Trophoblast cell (in vitro differentiated cells and primary cell): ENCODE data around the gene CEPT1.

Source experiments
- DNase-seq, 2 donors: peaks; one replicate each; pipeline ENCODE4 v3.0.0-alpha.2; 2016
- H2AFZ ChIP-seq: 2 replicates; pipeline ENCODE4 v1.6.1; 2013; ENCODE audit warnings: low read length, moderate library complexity, mild to moderate bottlenecking; ENCODE audit not compliant: insufficient read depth, poor library complexity
- H2AK5ac ChIP-seq: 2 replicates; pipeline ENCODE4 v1.6.1; 2013; ENCODE audit warnings: mild to moderate bottlenecking, low read length
- H2BK120ac ChIP-seq: 2 replicates; pipeline ENCODE4 v1.6.1; 2013; ENCODE audit warnings: low read length, mild to moderate bottlenecking, moderate library complexity; ENCODE audit not compliant: insufficient read depth, poor library complexity
- H2BK12ac ChIP-seq: 2 replicates; pipeline ENCODE4 v1.6.1; 2013; ENCODE audit warnings: mild to moderate bottlenecking, low read length, moderate library complexity
- H2BK5ac ChIP-seq: 2 replicates; pipeline ENCODE4 v1.6.1; 2013; ENCODE audit warnings: low read length, low read depth, moderate library complexity, mild to moderate bottlenecking; ENCODE audit not compliant: poor library complexity
- H3K14ac ChIP-seq: 2 replicates; pipeline ENCODE4 v1.6.1; 2013; ENCODE audit warnings: mild to moderate bottlenecking, low read length
- H3K18ac ChIP-seq: 2 replicates; pipeline ENCODE4 v1.6.1; 2013; ENCODE audit warnings: mild to moderate bottlenecking, low read length
- H3K23ac ChIP-seq: 2 replicates; pipeline ENCODE4 v1.6.1; 2013; ENCODE audit warnings: low read length
- H3K27ac ChIP-seq: 2 replicates; pipeline ENCODE4 v1.5.1; 2013; ENCODE audit warnings: low read depth, mild to moderate bottlenecking, inconsistent platforms, low read length, moderate library complexity
- H3K27me3 ChIP-seq: 2 replicates; pipeline ENCODE4 v1.6.1; 2013; ENCODE audit warnings: inconsistent platforms, mild to moderate bottlenecking, low read length, moderate library complexity; ENCODE audit not compliant: insufficient read depth
- H3K36me3 ChIP-seq, 2 experiments: 1 replicate in 1 of 2; 2 replicates in 1 of 2; pipeline ENCODE4 v1.6.1; 2013; ENCODE audit warnings: low read length in 2 of 2, mild to moderate bottlenecking in 2 of 2, moderate library complexity in 1 of 2; ENCODE audit not compliant: insufficient read depth in 2 of 2, control insufficient read depth in 1 of 2
- H3K4ac ChIP-seq: 2 replicates; pipeline ENCODE4 v1.6.1; 2013; ENCODE audit warnings: low read depth, mild to moderate bottlenecking, low read length, moderate library complexity
- H3K4me1 ChIP-seq, 2 experiments: 1 replicate in 1 of 2; 2 replicates in 1 of 2; pipeline ENCODE4 v1.6.1; 2013; ENCODE audit warnings: low read length in 2 of 2, mild to moderate bottlenecking in 2 of 2, moderate library complexity in 1 of 2; ENCODE audit not compliant: insufficient read depth in 2 of 2, control insufficient read depth in 1 of 2
- H3K4me2 ChIP-seq: 2 replicates; pipeline ENCODE4 v1.6.1; 2013; ENCODE audit warnings: inconsistent platforms, mild to moderate bottlenecking, low read length, moderate library complexity
- H3K4me3 ChIP-seq: 2 replicates; pipeline ENCODE4 v1.5.1; 2013; ENCODE audit warnings: mild to moderate bottlenecking, low read depth, low read length, inconsistent platforms
- H3K79me1 ChIP-seq: one replicate; pipeline ENCODE4 v1.6.1; 2013; ENCODE audit warnings: low read length
- H3K79me2 ChIP-seq: 2 replicates; pipeline ENCODE4 v1.6.1; 2013; ENCODE audit warnings: low read length, mild to moderate bottlenecking; ENCODE audit not compliant: control insufficient read depth, insufficient read depth, poor library complexity
- H3K9ac ChIP-seq: 2 replicates; pipeline ENCODE4 v1.6.1; 2013; ENCODE audit warnings: mild to moderate bottlenecking, low read length
- H3K9me3 ChIP-seq: 2 replicates; pipeline ENCODE4 v1.6.1; 2013; ENCODE audit warnings: low read depth, mild to moderate bottlenecking, control low read depth, inconsistent platforms, low read length; ENCODE audit not compliant: insufficient read depth
- H4K12ac ChIP-seq: 2 replicates; pipeline ENCODE4 v1.6.1; 2013; ENCODE audit warnings: low read depth, mild to moderate bottlenecking, low read length, moderate library complexity
- H4K8ac ChIP-seq: 2 replicates; pipeline ENCODE4 v1.6.1; 2013; ENCODE audit warnings: low read depth, mild to moderate bottlenecking, low read length, moderate library complexity
- H4K91ac ChIP-seq: one replicate; pipeline ENCODE4 v1.6.1; 2013; ENCODE audit warnings: low read depth, mild to moderate bottlenecking, low read length, moderate library complexity
- WGBS: extraction: QIAGEN DNeasy Blood & Tissue Kit; methylation state at CpG from one replicate; pipeline ENCODE4 v1.1.7; 2013; ENCODE audit warnings: missing lambda C conversion rate; ENCODE audit not compliant: insufficient read length, insufficient coverage; ENCODE audit errors: extremely low coverage; 5-methylcytosine and 5-hydroxymethylcytosine counted together

Gene CEPT1

DNA sequence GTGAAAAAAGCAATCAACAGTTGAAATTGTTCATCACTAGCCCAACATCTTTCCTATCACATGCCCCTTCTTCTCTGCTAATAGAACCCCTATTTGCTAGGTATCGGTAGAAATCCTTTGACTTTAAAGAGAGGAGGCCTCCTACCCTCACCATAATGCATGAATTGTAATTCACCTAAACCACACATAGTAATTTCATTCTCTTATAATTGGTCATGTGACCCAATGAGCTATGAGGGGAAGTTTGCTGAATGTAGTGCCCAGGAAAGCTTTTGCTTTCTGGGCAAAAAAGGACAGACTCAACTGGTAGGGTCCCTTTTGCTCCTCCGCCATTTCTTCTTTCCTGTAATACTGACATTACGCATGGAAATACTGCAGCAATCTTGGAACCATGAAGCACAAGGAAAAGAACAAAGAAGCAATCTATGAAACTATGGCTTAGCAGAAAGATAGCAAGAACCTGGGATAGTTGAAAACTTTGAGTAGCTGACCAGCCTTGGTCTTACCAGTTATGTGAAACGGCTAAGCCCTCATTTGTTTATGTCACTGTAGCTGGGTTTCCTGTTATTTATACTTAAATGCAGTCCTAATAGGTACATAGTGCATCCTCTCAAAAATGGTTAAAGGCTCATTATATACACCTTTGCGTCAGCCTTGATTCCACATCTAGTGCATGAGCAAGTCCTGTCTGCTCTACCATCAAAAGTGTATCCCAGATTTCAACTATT lies 77.3 kb downstream of the CEPT1 start:
- Histone ChIP-seq H3K14ac (no peak overlapping the region), H3K18ac (no peak overlapping the region), H2BK5ac (no peak overlapping the region), H2AFZ (no peak overlapping the region), H2BK120ac (no peak overlapping the region), H3K79me1 (peaks cover 45% of the 10 kb centered on the region), H3K79me2 (peaks cover 7% of the 10 kb centered on the region), H4K12ac (no peak overlapping the region), H3K4ac (no peak overlapping the region), H4K8ac (no peak overlapping the region), H4K91ac (no peak overlapping the region), H3K36me3 (no peaks in the 10 kb centered on the region), H3K4me1 (peaks cover 28 to 43% of the 10 kb centered on the region in 2 experiments), H3K27ac (no peak overlapping the region), H3K4me2 (no peak overlapping the region), H3K9me3 (no peaks in the 10 kb centered on the region), H2AK5ac (no peak overlapping the region), H2BK12ac (no peak overlapping the region), H3K4me3 (no peak overlapping the region), H3K9ac (no peak overlapping the region), H3K23ac (no peak overlapping the region), H3K27me3 (no peaks in the 10 kb centered on the region)
- WGBS: no CpG with 5 or more reads among the region's 5 CpGs
- DNase-seq: no peak

- no peak overlapping the region for H3K14ac ChIP-seq
- no peaks in the 10 kb centered on the region for H3K9me3 ChIP-seq
- no peak overlapping the region for H3K4me3 ChIP-seq
- peak overlapping the region; percentile 34 for H2BK5ac ChIP-seq
- H3K27ac ChIP-seq: no peak overlapping the region
- H3K4ac ChIP-seq: no peak overlapping the region
- H3K36me3 ChIP-seq: no peaks in the 10 kb centered on the region
- no CpG with 5 or more reads among the region's 8 CpGs for WGBS
- peaks cover 40% of the 10 kb centered on the region for H3K79me1 ChIP-seq
- peak overlapping the region; percentile 40 for H2BK12ac ChIP-seq
- no peaks in the 10 kb centered on the region for H3K27me3 ChIP-seq
- H3K18ac ChIP-seq: no peak overlapping the region
- peak overlapping the region; percentile 57 for H2BK120ac ChIP-seq
- peaks cover 20 to 35% of the 10 kb centered on the region in 2 experiments for H3K4me1 ChIP-seq
- no peak overlapping the region for H3K4me2 ChIP-seq
- H3K79me2 ChIP-seq: peaks cover 7% of the 10 kb centered on the region
- H4K91ac ChIP-seq: peak overlapping the region; percentile 66
- DNase-seq: no peak
- H4K12ac ChIP-seq: no peak overlapping the region
- H4K8ac ChIP-seq: no peak overlapping the region
- no peak overlapping the region for H3K9ac ChIP-seq
- no peak overlapping the region for H2AFZ ChIP-seq
- no peak overlapping the region for H2AK5ac ChIP-seq
- H3K23ac ChIP-seq: no peak overlapping the region
Measured at GRCh38 chr1:111218701-111219556, 78.9 kb downstream of the CEPT1 start.

DNA sequence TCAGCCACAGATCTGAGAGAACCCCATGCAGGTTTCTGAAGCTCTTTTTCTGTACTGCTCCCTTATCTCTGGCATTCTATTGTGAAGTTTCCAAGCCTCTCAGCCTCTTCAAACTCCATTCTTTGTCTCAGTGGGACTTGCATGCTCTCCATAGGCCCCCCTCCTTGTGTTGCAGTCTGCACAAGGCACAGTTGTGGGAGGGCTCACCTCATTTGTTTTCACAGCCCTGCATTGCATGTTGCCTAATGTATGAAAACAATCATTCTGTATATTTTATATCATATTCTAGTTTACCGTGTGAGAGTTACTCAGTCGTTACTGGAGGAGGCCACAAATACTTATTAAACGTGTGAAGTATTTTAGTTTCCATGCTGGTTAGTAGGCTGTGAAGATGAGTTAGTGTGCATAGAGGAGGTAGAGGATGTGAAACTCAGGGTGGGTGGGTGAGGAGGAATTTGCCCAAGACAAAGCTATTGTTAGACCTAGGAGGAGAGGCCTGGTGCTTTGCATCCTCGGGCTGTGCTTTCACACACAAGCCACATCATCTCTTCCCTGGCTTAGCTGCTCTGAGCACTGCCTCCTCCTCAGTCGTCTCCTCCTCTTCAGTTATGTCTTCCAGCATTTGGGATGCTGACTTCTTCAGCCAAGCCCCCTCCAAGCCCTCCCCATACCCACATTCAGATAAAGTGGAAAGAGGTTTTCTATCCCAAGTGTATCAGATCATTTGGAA lies 79.7 kb downstream of the CEPT1 start:
- Histone ChIP-seq H3K4ac (peak overlapping the region; percentile 30), H3K4me3 (no peak overlapping the region), H3K9me3 (no peaks in the 10 kb centered on the region), H3K4me2 (no peak overlapping the region), H2BK120ac (peak overlapping the region; percentile 57), H3K36me3 (no peaks in the 10 kb centered on the region), H3K23ac (no peak overlapping the region), H2AFZ (no peak overlapping the region), H2AK5ac (no peak overlapping the region), H3K79me2 (peaks cover 4% of the 10 kb centered on the region), H3K79me1 (peaks cover 35% of the 10 kb centered on the region), H2BK5ac (peak overlapping the region; percentile 10), H4K12ac (no peak overlapping the region), H3K18ac (no peak overlapping the region), H3K4me1 (peaks cover 14 to 28% of the 10 kb centered on the region in 2 experiments), H3K27me3 (no peaks in the 10 kb centered on the region), H3K9ac (no peak overlapping the region), H3K27ac (no peak overlapping the region), H2BK12ac (peak overlapping the region; percentile 40), H4K8ac (no peak overlapping the region), H3K14ac (peak overlapping the region; percentile 59), H4K91ac (peak overlapping the region; percentile 86)
- no CpG with 5 or more reads among the region's 5 CpGs for WGBS
- no peak for DNase-seq

GRCh38 chr1:111220302-111220890 lies 80.4 kb downstream of the CEPT1 start:
- no CpG with 5 or more reads among the region's 6 CpGs for whole genome bisulfite sequencing

More at GRCh38 chr1:111220302-111220890, 80.4 kb downstream of the CEPT1 start:
- no peak overlapping the region for H2BK5ac ChIP-seq
- peak overlapping the region; percentile 72 for H2BK120ac ChIP-seq
- H3K27ac ChIP-seq: no peak overlapping the region
- H4K8ac ChIP-seq: no peak overlapping the region
- H3K9ac ChIP-seq: no peak overlapping the region
- H4K12ac ChIP-seq: no peak overlapping the region
- peak overlapping the region; percentile 80 for H2BK12ac ChIP-seq
- H2AFZ ChIP-seq: no peak overlapping the region
- H2AK5ac ChIP-seq: peak overlapping the region; percentile 78
- H3K4me2 ChIP-seq: no peak overlapping the region
- no peak overlapping the region for H3K4me3 ChIP-seq
- no peaks in the 10 kb centered on the region for H3K9me3 ChIP-seq
- H3K4ac ChIP-seq: peak overlapping the region; percentile 42
- no peak for DNase-seq
- peak overlapping the region; percentile 86 for H4K91ac ChIP-seq
- no peaks in the 10 kb centered on the region for H3K36me3 ChIP-seq
- H3K14ac ChIP-seq: peak overlapping the region; percentile 59
- H3K79me2 ChIP-seq: peaks cover 4% of the 10 kb centered on the region
- peaks cover 14 to 26% of the 10 kb centered on the region in 2 experiments for H3K4me1 ChIP-seq
- peaks cover 30% of the 10 kb centered on the region for H3K79me1 ChIP-seq
- no peak overlapping the region for H3K23ac ChIP-seq
- H3K18ac ChIP-seq: no peak overlapping the region
- H3K27me3 ChIP-seq: no peaks in the 10 kb centered on the region
